HG03039 (cell line): Measurements from ENCODE around the gene DHX34.
"Not testable (repeated sequence)": the region's sequence is repeated elsewhere in the genome, so short reads cannot be mapped to it uniquely, and the experiment has no call there.

Experiments used
- ATAC-seq: cut with Tn5 transposase; IDR thresholded peaks from one replicate; pipeline ENCODE4 v1.9.1; 2021; ENCODE audit warnings: mild to moderate bottlenecking, moderate library complexity; ENCODE audit not compliant: unreplicated experiment

Gene DHX34

GRCh38 chr19:47365455-47365854, 16.3 kb downstream of the DHX34 start:
- ATAC-seq, result not testable (repeated sequence)

GRCh38 chr19:47370045-47370611, 21.0 kb downstream of the DHX34 start:
- ATAC-seq, result no peak

- no peak for ATAC-seq
These were observed 22.1 kb downstream of the DHX34 start for GRCh38 chr19:47371261-47371660.

- ATAC-seq, result no peak
These were observed 23.5 kb downstream of the DHX34 start for GRCh38 chr19:47372603-47373002.

GRCh38 chr19:47373246-47374240, 24.4 kb downstream of the DHX34 start:
- no peak for ATAC-seq

GRCh38 chr19:47374876-47375693, 26.0 kb downstream of the DHX34 start:
- no peak for ATAC-seq

- no peak for ATAC-seq
These were observed 26.8 kb downstream of the DHX34 start for GRCh38 chr19:47375694-47376588.

- no peak for ATAC-seq
These were observed 27.6 kb downstream of the DHX34 start for GRCh38 chr19:47376589-47377144.

- no peak for ATAC-seq
These were observed 28.1 kb downstream of the DHX34 start for GRCh38 chr19:47377208-47377701.

- no peak for ATAC-seq
These were observed 28.7 kb downstream of the DHX34 start for GRCh38 chr19:47377801-47378200.

- no peak for ATAC-seq
These were observed 29.1 kb downstream of the DHX34 start for GRCh38 chr19:47378246-47378645.

GRCh38 chr19:47379381-47379938, 30.3 kb downstream of the DHX34 start:
- ATAC-seq, result no peak

- ATAC-seq, result no peak
These were observed 31.4 kb downstream of the DHX34 start for GRCh38 chr19:47380559-47380958.

GRCh38 chr19:47381121-47381520, 32.0 kb downstream of the DHX34 start:
- ATAC-seq, result no peak

GRCh38 chr19:47381653-47382279, 32.7 kb downstream of the DHX34 start:
- ATAC-seq, result no peak

- ATAC-seq, result not testable (repeated sequence)
These were observed 34.8 kb downstream of the DHX34 start for GRCh38 chr19:47383890-47384289.

GRCh38 chr19:47384533-47384932, 35.4 kb downstream of the DHX34 start:
- ATAC-seq, result not testable (repeated sequence)

GRCh38 chr19:47386582-47386981, 37.5 kb downstream of the DHX34 start:
- ATAC-seq, result not testable (repeated sequence)

GRCh38 chr19:47387623-47388022, 38.5 kb downstream of the DHX34 start:
- ATAC-seq, result not testable (repeated sequence)
